ENCODE measurements around the gene LIPI. TPM values are rescaled to one million over a fixed set of nuclear protein-coding genes. Genes with fewer than 3 reads are reported as not detected.

LIPI gene
- total RNA-seq, 1 experiment from 2014 or later = not detected

GRCh38 chr21:14235101-14235500 lies 24.3 kb upstream of the LIPI start:
- no peaks in the 10 kb centered on the region for H3K79me2 ChIP-seq (ENCODE audit: insufficient read depth, low read length)
- no peaks in the 10 kb centered on the region for H3K27me3 Mint-ChIP-seq (ENCODE audit: low read depth)
- H2BK20ac ChIP-seq (ENCODE audit: low read depth, low read length, poor library complexity, severe bottlenecking) = no peak overlapping the region
- H3K9ac ChIP-seq (ENCODE audit: extremely low read depth, insufficient read length, low read length) = no peak overlapping the region
- no peak overlapping the region for H4K8ac ChIP-seq (replicated peaks; ENCODE audit: insufficient read length, low read depth, low read length)
- no peak overlapping the region for H2BK12ac ChIP-seq (ENCODE audit: insufficient read length, low read depth, low read length)
- H3T11ph ChIP-seq (ENCODE audit: low read length) = no peak overlapping the region
- no peaks in the 10 kb centered on the region for H3K4me1 Mint-ChIP-seq
- TF ChIP-seq CTCF (conservative IDR thresholded peaks at IDR 0.05) = no peak
- H3K23ac ChIP-seq (ENCODE audit: insufficient read length, low read depth, low read length) = no peak overlapping the region
- H4K5ac ChIP-seq (ENCODE audit: insufficient read length, low read depth, low read length) = no peak overlapping the region
- no peaks in the 10 kb centered on the region for H3K9me3 ChIP-seq (ENCODE audit: control insufficient read depth, low read depth, low read length)
- H3K9me3 Mint-ChIP-seq = peaks cover 65 to 72% of the 10 kb centered on the region in 2 experiments
- no peak overlapping the region for H2AFZ ChIP-seq (ENCODE audit: low read length)
- no peak overlapping the region for H3K27ac ChIP-seq (ENCODE audit: insufficient read length, low read depth, low read length)
- no peak overlapping the region for H3K56ac ChIP-seq (ENCODE audit: insufficient read length, low read depth, low read length)
- no peak for DNase-seq
- H3K27me3 ChIP-seq (ENCODE audit: insufficient read depth, low read length) = no peaks in the 10 kb centered on the region
- no peak overlapping the region for H3K27ac Mint-ChIP-seq
- H3K4me1 ChIP-seq (ENCODE audit: insufficient read depth, low read length) = no peaks in the 10 kb centered on the region; the same call in 1 of the 2 replicates
- H4K91ac ChIP-seq (ENCODE audit: insufficient read length, low read depth, low read length) = no peak overlapping the region
- H2BK5ac ChIP-seq (ENCODE audit: insufficient read length, low read length) = no peak overlapping the region
- no peaks in the 10 kb centered on the region for H3K23me2 ChIP-seq (ENCODE audit: insufficient read length, low read depth, low read length, poor library complexity, severe bottlenecking)
- H2BK120ac ChIP-seq (ENCODE audit: low read depth, low read length, poor library complexity, severe bottlenecking) = no peak overlapping the region
- H2BK15ac ChIP-seq (ENCODE audit: low read depth, low read length) = no peak overlapping the region
- H3K36me3 Mint-ChIP-seq (ENCODE audit: insufficient read depth in 1 of 3, low read depth in 3 of 3) = peaks cover 0 to 6% (median 5%) of the 10 kb centered on the region in 3 experiments; a peak in 5 of 7 replicates
- no peaks in the 10 kb centered on the region for H3K79me1 ChIP-seq (ENCODE audit: insufficient read depth, low read depth, low read length, poor library complexity, severe bottlenecking)
- H4K20me1 ChIP-seq (ENCODE audit: control insufficient read depth, insufficient read depth, insufficient read length) = no peaks in the 10 kb centered on the region
- no CpG with 5 or more reads among the region's 5 CpGs for WGBS (ENCODE audit: extremely low coverage, insufficient read length, low lambda C conversion rate)
- no peak overlapping the region for H3K18ac ChIP-seq (ENCODE audit: insufficient read length, low read depth, low read length)
- no peak overlapping the region for H3K4me3 Mint-ChIP-seq
- no peak overlapping the region for H3K4ac ChIP-seq (ENCODE audit: low read depth, low read length)
- no peak overlapping the region for H2AK5ac ChIP-seq (ENCODE audit: insufficient read length, low read length)
- H3K14ac ChIP-seq (ENCODE audit: insufficient read depth, low read length) = no peak overlapping the region
- no peak overlapping the region for H3K4me2 ChIP-seq (ENCODE audit: insufficient read depth, insufficient read length, low read length)
